NK-92 (cell line): ENCODE results near the gene FRMPD1.

Experiments
- DNase-seq: peaks from one replicate; lab custom pipeline; 2025; ENCODE audit not compliant: unreplicated experiment; lab: John Stamatoyannopoulos, UW

The FRMPD1 gene

DNA sequence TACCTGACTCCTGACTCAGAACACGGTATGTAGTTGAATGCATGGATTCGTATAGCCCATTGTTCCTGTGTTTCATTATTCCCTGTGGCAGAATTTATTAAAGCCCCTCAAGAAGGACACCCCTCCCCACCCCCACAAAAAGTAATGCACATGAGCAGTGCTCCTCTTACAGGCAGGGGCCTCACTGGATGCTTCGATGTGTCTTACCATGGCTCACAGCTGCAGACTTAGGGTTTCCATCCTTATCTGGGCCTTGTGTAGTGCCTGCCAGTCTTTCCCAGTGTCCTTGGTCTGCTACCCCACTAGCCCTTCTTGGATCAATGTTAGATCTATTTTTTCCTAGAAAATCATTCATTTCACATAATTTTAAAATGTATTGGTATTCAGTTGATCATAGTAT is 119.2 kb downstream of the FRMPD1 start:
- no peak for DNase-seq

DNA sequence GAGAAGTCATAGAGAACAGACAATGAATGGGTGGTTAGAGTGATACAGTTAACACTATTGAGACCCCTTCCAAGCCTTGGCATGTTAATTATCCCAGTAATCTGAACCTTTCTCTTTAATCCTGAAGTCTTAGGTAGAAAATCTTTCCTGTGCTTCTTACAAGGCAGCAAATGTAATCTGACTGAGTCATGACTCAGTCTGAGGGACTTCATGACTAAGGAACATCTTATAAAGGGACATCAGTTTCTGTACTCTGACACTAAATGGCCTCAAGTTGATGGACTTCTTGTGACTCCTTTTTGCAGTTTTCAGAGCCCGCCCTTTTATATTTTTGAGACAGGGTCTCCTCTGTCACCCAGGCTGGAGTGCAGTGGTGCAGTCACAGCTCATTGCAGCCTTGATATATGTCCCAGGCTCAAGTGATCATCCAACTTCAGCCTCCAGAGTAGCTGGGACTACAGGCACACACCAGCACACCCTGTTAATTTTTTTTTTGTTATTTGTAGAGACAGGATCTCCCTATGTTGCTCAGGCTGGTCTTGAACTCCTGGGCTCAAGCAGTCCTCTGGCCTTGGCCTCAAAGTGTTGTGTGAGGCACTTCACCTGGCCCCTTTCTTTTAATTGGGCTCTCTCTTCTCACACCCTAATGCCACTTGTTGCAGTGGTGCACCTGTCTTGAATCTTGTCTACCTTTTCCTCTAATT is 124.6 kb downstream of the FRMPD1 start:
- no peak for DNase-seq

DNA sequence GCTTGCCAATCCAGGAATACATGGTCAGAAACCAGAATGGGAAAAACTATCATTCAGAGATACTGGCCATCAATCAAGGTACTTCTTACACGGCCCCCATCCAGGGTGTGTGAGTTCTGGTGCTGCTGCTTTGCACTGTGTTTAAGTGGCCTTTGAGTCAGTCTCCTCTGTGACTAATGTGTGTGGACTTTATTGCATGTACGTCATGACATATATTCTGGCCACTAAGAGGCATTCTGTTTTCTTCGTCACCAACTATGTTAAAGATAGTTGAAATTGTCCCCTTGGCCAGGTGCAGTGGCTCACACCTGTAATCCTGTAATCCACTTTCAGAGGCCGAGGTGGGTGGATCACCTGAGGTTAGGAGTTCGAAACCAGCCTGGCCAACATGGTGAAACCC is 125.6 kb downstream of the FRMPD1 start:
- no peak for DNase-seq

DNA sequence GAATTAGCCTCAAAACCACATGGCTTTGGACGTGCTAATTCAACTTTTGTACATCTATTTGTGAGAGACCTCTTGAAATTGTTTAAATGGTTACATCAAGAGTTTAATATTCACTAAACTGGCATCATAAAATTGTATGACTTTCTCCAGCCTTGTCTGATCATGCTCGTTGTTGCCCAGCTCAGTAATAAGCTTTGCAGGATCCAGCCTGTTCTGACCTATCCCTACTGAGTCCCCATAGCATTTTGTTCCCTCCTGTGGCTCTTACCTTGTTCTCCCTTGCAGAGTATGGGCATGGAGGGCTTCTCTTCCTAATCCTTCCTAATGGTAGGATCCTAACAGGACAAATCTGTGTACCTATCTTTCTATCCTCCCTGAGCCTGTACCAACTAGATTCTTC is 127.8 kb downstream of the FRMPD1 start:
- no peak for DNase-seq

DNA sequence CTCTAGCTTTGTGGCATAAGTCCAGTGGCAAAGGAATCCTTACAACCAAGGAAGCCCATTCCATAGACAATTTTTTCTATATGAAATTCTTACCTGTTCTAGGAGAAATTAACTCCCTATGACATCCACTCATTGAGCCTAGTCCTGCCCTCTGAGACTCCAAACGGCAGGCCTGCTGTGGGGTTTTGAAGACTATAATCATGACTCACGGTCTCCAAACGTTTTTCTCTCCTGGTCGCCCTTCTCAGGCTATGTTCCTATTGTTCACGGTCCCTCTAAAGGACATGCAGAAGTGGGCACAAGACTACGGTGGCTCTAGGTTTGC is 133.5 kb downstream of the FRMPD1 start:
- no peak for DNase-seq

DNA sequence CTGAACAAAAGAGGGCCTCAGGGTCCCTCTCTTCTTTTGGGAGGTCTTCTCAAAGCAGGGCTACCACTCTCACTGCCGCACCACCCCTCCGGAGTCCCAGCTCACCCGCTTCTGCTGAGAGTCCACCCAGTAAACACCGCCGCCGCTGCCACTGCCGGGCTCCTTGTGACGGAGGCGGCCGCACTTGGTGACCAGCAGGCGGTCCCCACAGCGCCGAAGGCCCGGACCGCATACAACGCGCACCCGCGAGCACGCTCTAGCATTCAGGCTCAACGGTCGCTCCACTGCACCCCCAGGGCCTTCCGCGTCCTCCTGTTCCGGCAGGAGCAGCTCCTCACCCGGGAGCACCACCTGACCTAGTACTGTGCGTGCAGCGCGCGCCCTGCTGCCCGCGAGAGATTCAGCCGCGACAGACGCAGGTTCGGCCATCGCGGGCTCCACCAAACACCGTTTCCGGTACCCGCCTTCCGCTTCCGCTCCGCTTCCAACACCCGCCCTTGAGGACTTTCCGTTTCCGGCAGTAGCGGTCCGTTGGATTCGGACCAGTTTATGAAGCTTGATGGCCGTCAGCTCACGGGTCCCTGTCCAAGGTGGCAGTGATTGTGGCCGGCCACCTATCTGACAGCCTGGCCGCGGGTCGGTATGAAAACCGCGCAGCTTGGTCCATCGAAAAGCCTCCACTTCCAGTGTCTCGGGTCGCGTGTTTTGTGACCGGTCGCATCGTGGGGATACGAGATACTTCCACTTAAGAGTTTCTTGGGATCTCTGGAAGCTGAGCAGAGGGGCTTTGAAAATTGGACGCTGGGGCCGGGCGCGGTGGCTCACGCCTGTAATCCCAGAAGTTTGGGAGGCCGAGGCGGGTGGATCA is 134.1 kb downstream of the FRMPD1 start, which contains the start of gene EXOSC3:
Gene EXOSC3, minus strand, starts transcription at position 449 of the 868 bp plus-strand sequence. Its CDS starts 20 bp downstream, at position 429.
- DNase-seq, result no peak

DNA sequence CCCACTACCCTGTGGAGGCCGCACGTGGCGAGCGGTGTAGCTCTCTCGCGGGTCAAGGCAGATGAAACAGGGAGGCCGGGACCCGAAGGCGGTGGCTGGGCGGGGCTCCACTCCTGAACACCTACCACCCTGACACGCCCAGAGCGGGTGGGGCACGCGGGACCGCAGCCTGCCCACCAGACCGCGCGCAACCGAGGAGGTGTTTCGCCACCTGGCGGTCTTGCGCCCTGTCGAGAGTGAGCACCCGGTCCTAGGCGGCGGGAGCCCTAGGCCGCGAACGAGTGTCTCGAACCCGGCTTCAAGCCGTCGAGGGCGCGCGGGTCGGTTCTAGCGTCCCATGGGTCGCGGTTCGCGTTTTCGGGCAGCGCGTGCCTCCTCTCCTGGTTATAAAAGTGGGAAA is 136.3 kb downstream of the FRMPD1 start:
- no peak for DNase-seq

DNA sequence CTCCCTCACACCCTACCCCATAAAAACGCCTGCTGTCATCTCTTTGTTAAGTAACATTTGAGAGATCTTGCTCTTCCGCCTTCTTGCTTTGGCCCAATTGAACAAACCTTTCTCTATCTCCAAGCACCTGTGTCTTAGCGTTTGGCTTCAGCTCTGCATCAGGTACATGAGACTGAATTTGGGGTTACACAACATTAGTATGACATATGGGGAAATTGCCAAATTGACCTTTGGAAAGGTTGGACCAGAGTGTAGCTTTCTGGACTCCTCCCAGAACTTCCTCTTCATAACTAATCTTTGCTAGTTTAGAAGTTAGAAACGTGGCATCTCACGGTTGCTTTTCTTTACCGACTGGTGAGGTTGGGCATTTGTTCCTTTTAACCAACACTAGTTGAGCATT is 137.6 kb downstream of the FRMPD1 start:
- no peak for DNase-seq

DNA sequence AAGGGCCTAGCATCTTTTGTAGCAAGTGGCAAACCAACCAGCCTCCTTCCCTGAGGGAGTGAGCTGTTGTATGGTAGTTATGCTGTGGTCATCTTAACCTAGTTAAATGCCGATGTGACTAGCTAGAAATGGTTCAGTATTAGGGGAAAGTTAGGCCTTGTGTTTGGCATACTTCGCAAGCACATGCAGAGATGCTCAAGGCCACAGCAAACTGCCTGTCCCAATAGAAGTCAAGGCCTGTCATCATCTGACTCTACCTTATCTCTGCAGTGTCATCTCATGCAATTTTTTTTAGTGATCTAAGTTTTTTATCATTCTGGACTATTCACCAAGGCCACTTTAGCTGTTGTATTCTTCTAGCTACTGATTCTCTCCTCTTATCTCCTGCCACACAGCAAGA is 139.3 kb downstream of the FRMPD1 start:
- no peak for DNase-seq

DNA sequence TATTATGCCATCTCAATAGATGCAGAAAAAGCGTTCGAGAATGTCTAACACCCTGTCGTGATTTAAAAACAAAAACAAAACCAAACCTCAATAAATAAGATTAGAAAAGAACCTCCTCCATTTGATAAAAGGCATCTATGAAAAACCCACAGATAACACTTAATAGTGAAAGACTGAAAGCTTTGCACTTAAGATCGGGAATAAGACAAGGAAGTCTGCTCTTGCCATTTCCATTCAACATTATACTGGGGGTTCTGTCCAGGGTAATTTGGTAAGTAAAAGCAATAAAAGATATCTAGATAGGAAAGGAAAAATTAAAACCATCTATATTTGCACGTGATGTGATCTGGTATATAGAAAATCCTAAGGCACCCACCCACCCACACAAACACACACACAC is 141.4 kb downstream of the FRMPD1 start:
- no peak for DNase-seq

DNA sequence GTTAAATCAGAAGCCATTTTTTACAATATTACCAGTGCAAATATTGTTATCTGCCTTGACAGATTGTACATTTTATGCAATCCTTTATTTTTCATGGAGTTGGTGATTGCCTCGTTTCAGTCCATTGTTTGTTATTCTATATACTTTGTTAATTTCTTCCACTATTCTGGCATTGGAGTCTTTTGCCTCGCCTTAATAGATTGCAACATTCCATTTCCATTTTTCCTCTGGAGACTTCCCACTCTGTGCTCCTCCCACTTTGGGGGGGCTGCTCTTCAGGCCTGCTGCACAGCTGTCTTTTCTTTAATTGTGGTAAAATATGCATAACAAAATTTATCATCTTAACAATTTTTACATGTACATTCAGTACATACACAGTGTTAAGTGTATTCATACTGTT is 145.5 kb downstream of the FRMPD1 start:
- DNase-seq, result no peak
